ENCODE measurements around the gene B3GLCT. TPM values are rescaled to one million over a fixed set of nuclear protein-coding genes. Genes with fewer than 3 reads are reported as not detected.

The B3GLCT gene
- total RNA-seq, 4 donors from 2014 or later, result 2.3 to 9.2 (median 7.1) TPM

- no peaks in the 10 kb centered on the region for H3K4me1 ChIP-seq
- H3K27ac ChIP-seq, result no peak overlapping the region
- H3K36me3 ChIP-seq, result no peaks in the 10 kb centered on the region
- TF ChIP-seq CTCF (IDR thresholded peaks at IDR 0.05) (no peak), POLR2A (IDR thresholded peaks at IDR 0.05) (no peak)
- WGBS, 2 donors, result 56 to 59% methylated on average over 5 of the region's 5 CpGs
- DNase-seq, result no peak
- H3K4me3 ChIP-seq, result no peak overlapping the region
- H3K27me3 ChIP-seq, result peaks cover 0 to 18% (median 0%) of the 10 kb centered on the region in 4 donors
- intact Hi-C loops (cut with DNase I), result no loop called here
- H3K9me3 ChIP-seq, result peaks cover 0 to 9% (median 8%) of the 10 kb centered on the region in 3 donors
These were observed 150.8 kb downstream of the B3GLCT start for GRCh38 chr13:31350560-31350959.

GRCh38 chr13:31351376-31351775 lies 151.6 kb downstream of the B3GLCT start:
- peaks cover 0 to 10% (median 9%) of the 10 kb centered on the region in 3 donors for H3K9me3 ChIP-seq
- peaks cover 0 to 18% (median 0%) of the 10 kb centered on the region in 4 donors for H3K27me3 ChIP-seq
- intact Hi-C loops (cut with DNase I), result no loop called here
- TF ChIP-seq CTCF (IDR thresholded peaks at IDR 0.05) (no peak), POLR2A (IDR thresholded peaks at IDR 0.05) (no peak)
- 80 to 81% methylated on average over 2 of the region's 2 CpGs for WGBS, 2 donors
- no peaks in the 10 kb centered on the region for H3K36me3 ChIP-seq
- no peaks in the 10 kb centered on the region for H3K4me1 ChIP-seq
- H3K27ac ChIP-seq, result no peak overlapping the region
- DNase-seq, result no peak
- H3K4me3 ChIP-seq, result no peak overlapping the region

DNA sequence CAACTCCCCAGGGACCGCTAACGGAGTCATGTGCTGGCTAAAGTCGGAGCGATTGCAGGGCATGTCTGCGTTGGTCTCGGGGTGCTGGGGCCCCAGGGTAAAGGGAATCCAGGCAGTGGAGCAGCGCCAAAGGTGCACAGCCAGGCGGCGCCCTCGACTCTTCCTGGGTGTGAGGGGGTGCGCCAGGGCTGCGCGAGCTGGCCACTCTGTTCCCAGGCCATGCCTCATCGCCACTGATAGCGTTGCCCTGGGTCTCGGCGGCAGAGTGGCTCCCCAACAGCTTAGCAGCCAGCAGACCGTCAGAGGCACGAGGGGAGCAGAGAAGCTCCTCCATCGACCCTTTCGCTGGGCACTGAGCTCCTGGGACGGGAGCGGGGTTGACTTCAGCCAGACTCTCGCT lies 152.7 kb downstream of the B3GLCT start:
- 38 to 80% methylated on average over 1 to 5 of the region's 24 CpGs for WGBS, 2 donors
- intact Hi-C loops (cut with DNase I), result no loop called here
- Histone ChIP-seq H3K4me1 (no peaks in the 10 kb centered on the region), H3K27ac (no peak overlapping the region), H3K9me3 (peaks cover 0 to 10% (median 9%) of the 10 kb centered on the region in 3 donors), H3K4me3 (no peak overlapping the region), H3K36me3 (no peaks in the 10 kb centered on the region), H3K27me3 (peaks cover 0 to 21% (median 0%) of the 10 kb centered on the region in 4 donors)
- TF ChIP-seq POLR2A (IDR thresholded peaks at IDR 0.05) (no peak), CTCF (IDR thresholded peaks at IDR 0.05) (no peak)
- no peak for DNase-seq

DNA sequence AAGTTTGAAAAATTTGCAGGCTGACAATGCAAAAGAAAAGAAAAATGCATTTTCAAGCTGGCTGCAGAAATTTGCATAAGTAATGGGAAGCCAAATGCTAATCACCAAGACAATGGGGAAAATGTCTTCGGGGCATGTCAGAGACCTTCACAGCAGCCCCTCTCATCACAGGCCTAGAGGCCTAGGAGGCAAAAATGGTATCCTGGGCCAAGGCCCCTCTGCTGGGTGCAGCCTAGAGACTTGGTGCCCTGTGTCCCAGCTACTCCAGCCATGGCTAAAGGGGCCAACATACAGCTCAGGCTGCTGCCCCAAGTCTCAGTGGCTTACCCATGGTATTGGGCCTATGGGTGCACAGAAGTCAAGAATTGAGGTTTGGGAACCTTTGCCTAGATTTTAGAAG lies 155.2 kb downstream of the B3GLCT start:
- no peak overlapping the region for H3K4me3 ChIP-seq
- H3K36me3 ChIP-seq, result no peaks in the 10 kb centered on the region
- H3K4me1 ChIP-seq, result no peaks in the 10 kb centered on the region
- H3K27ac ChIP-seq, result no peak overlapping the region
- H3K9me3 ChIP-seq, result peaks cover 0 to 10% (median 9%) of the 10 kb centered on the region in 3 donors
- intact Hi-C loops (cut with DNase I), result no loop called here
- TF ChIP-seq CTCF (IDR thresholded peaks at IDR 0.05), result no peak
- TF ChIP-seq POLR2A (IDR thresholded peaks at IDR 0.05), result no peak
- 78 to 87% methylated on average over 1 of the region's 1 CpG for WGBS, 2 donors
- no peak for DNase-seq
- peaks cover 0 to 22% (median 0%) of the 10 kb centered on the region in 4 donors for H3K27me3 ChIP-seq

- 83 to 97% methylated on average over 3 of the region's 3 CpGs for WGBS, 2 donors
- no peak for TF ChIP-seq CTCF (IDR thresholded peaks at IDR 0.05)
- TF ChIP-seq POLR2A (IDR thresholded peaks at IDR 0.05), result no peak
- intact Hi-C loops (cut with DNase I), result no loop called here
- Histone ChIP-seq H3K4me3 (no peak overlapping the region), H3K9me3 (peaks cover 0 to 10% (median 9%) of the 10 kb centered on the region in 3 donors), H3K36me3 (no peaks in the 10 kb centered on the region), H3K27me3 (peaks cover 0 to 17% (median 0%) of the 10 kb centered on the region in 4 donors), H3K27ac (no peak overlapping the region), H3K4me1 (no peaks in the 10 kb centered on the region)
- no peak for DNase-seq
These were observed 157.2 kb downstream of the B3GLCT start for GRCh38 chr13:31356991-31357390.

All from esophagus squamous epithelium (tissue), 5 donors.